ENCODE data around the gene ABCC11.
A peak's percentile ranks its signal among the peaks of the same experiment; 100 is the strongest.
"Not testable (repeated sequence)": the region's sequence is repeated elsewhere in the genome, so short reads cannot be mapped to it uniquely, and the experiment has no call there.

Gene ABCC11

GRCh38 chr16:48244863-48245195 is 2.5 kb downstream of the ABCC11 start:
- no peak for DNase-seq

- peak; percentile 92 to 95 (median 94) for DNase-seq
Measured at GRCh38 chr16:48244080-48244862, 3.1 kb downstream of the ABCC11 start, which contains the start of gene LONP2. TSS of gene LONP2 (plus strand) at chr16:48244300. CDS start at chr16:48244389, 89 bp downstream.

- not testable (repeated sequence) for DNase-seq
Measured at GRCh38 chr16:48240147-48240546, 7.2 kb downstream of the ABCC11 start.

GRCh38 chr16:48236286-48236685 is 11.1 kb downstream of the ABCC11 start:
- DNase-seq: no peak

GRCh38 chr16:48235556-48236136 is 11.7 kb downstream of the ABCC11 start:
- no peak for DNase-seq

GRCh38 chr16:48235058-48235555 is 12.2 kb downstream of the ABCC11 start:
- no peak for DNase-seq

GRCh38 chr16:48234630-48235029 is 12.7 kb downstream of the ABCC11 start:
- no peak for DNase-seq

GRCh38 chr16:48232493-48233040 is 14.8 kb downstream of the ABCC11 start:
- DNase-seq: peak; percentile 30 to 64 (median 40)

GRCh38 chr16:48231727-48232492 is 15.4 kb downstream of the ABCC11 start:
- peak; percentile 67 to 92 (median 72) for DNase-seq

- DNase-seq: no peak
Measured at GRCh38 chr16:48225456-48225855, 21.9 kb downstream of the ABCC11 start.

- DNase-seq: no peak
Measured at GRCh38 chr16:48223490-48223889, 23.8 kb downstream of the ABCC11 start.

- DNase-seq: no peak
Measured at GRCh38 chr16:48220891-48221290, 26.4 kb downstream of the ABCC11 start.

GRCh38 chr16:48218473-48218872 is 28.9 kb downstream of the ABCC11 start:
- no peak for DNase-seq

- no peak for DNase-seq
Measured at GRCh38 chr16:48217708-48218107, 29.6 kb downstream of the ABCC11 start.

- DNase-seq: no peak
Measured at GRCh38 chr16:48215738-48216137, 31.6 kb downstream of the ABCC11 start.

GRCh38 chr16:48212033-48212432 is 35.3 kb downstream of the ABCC11 start:
- no peak for DNase-seq

- no peak for DNase-seq
Measured at GRCh38 chr16:48210747-48211146, 36.6 kb downstream of the ABCC11 start.

GRCh38 chr16:48206594-48207242 is 40.6 kb downstream of the ABCC11 start:
- DNase-seq: no peak

- no peak for DNase-seq
Measured at GRCh38 chr16:48204825-48205151, 42.6 kb downstream of the ABCC11 start.

GRCh38 chr16:48203974-48204824 is 43.1 kb downstream of the ABCC11 start:
- DNase-seq: no peak

- peak; percentile 26 to 38 (median 32) for DNase-seq
Measured at GRCh38 chr16:48201515-48202201, 45.7 kb downstream of the ABCC11 start.

Measured in suppressor macrophage treated with lipopolysaccharide for 1 hour (primary cell).